Ectodermal cell (in vitro differentiated cells): ENCODE measurements around the gene KSR1.
A peak's percentile ranks its signal among the peaks of the same experiment; 100 is the strongest.

Experiments used
- H3K27ac ChIP-seq: 2 replicates; pipeline ENCODE4 v1.7.0; 2013; ENCODE audit warnings: mild to moderate bottlenecking, low read depth, low read length; ENCODE audit not compliant: insufficient read depth, poor library complexity, severe bottlenecking
- H3K27me3 ChIP-seq: 2 replicates; pipeline ENCODE4 v1.7.0; 2013; ENCODE audit warnings: mild to moderate bottlenecking, low read length; ENCODE audit not compliant: insufficient read depth, control insufficient read depth, poor library complexity, severe bottlenecking
- H3K36me3 ChIP-seq: one replicate; pipeline ENCODE4 v1.7.0; 2013; ENCODE audit warnings: low read length; ENCODE audit not compliant: control insufficient read depth, insufficient read depth
- H3K4me1 ChIP-seq: one replicate; pipeline ENCODE4 v1.7.0; 2013; ENCODE audit warnings: low read length; ENCODE audit not compliant: control insufficient read depth, insufficient read depth
- H3K4me3 ChIP-seq: 2 replicates; pipeline ENCODE4 v1.7.0; 2013; ENCODE audit warnings: low read depth, low read length, control low read depth; ENCODE audit not compliant: insufficient read depth
- H3K9me3 ChIP-seq: 2 replicates; pipeline ENCODE4 v1.7.0; 2013; ENCODE audit warnings: mild to moderate bottlenecking, low read length, moderate library complexity; ENCODE audit not compliant: control insufficient read depth
- WGBS, 2 experiments: methylation state at CpG; one replicate each; pipeline ENCODE4 v1.1.7; 2013; ENCODE audit warnings: missing lambda C conversion rate in 2 of 2; 5-methylcytosine and 5-hydroxymethylcytosine counted together

The KSR1 gene

DNA sequence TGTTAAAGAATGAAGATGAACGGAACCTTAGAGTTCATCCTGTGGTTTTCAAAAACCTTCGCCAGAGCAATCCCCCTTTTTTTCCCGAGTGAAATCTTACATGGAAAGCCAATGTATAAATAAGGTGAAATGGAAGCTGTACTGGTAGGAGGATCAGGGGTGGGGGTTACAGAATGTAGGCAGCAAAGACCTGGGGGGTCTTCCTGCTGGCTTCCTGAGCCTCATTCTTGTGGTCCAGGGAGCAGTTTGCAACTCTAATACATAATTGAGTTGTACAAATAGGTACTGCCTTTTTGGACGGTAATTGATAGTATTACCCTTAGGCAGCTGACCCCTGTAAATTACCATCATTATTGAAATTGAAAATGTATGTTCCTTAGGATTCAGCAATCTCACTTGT, 34.1 kb downstream of the KSR1 start:
- 88 to 93% methylated on average over 4 of the region's 4 CpGs for WGBS, 2 experiments
- no peaks in the 10 kb centered on the region for H3K9me3 ChIP-seq
- H3K4me3 ChIP-seq, result no peak overlapping the region
- H3K27me3 ChIP-seq, result no peaks in the 10 kb centered on the region
- no peak overlapping the region for H3K27ac ChIP-seq
- H3K36me3 ChIP-seq, result no peaks in the 10 kb centered on the region
- H3K4me1 ChIP-seq, result peaks cover 36% of the 10 kb centered on the region

DNA sequence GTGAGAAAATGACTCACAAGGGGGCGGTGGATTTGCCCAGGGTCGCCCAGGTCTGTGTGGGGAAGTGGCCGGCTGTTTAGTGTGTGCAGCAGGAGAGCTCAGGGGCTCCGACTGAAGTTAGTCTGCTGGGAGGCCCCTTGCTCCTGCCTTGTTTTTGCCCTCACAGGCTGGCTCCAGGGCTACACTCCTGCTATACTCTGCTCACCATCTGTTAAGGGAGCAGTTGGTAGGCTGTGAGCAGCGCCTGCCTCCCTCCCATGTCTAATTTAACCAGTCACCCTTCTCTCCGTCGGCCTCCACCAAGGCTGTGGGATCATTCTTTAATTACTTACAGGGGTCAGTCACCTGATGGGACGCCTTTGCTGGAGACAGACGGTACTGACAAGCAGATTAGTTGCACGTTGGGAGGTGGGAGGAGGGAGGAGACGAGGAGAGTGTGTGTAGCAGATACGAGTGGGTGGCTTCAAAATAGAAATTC, 35.5 kb downstream of the KSR1 start:
- Histone ChIP-seq H3K9me3 (no peaks in the 10 kb centered on the region), H3K4me3 (no peak overlapping the region), H3K4me1 (peaks cover 47% of the 10 kb centered on the region), H3K27ac (peak overlapping the region; percentile 9), H3K36me3 (no peaks in the 10 kb centered on the region), H3K27me3 (no peaks in the 10 kb centered on the region)
- 38 to 51% methylated on average over 12 of the region's 12 CpGs for WGBS, 2 experiments

DNA sequence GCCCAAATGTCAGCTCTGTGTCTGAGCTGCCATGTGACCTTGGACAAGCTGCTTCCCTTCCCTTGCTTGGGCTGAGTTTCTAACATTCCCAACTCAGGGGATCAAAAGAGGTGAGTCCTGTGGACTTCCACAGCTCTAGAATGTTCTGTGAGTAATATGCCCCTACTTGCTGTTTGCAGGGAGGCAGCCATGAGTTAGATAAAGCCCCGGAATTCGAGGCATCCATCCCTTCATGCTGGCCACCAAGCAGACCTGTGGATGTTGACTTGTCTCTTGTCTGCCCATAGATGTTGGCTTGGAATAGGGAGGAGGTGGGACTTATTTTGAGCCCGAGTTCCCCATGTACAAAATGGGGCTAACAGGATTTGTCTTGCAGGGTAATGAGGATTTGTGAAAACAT, 36.2 kb downstream of the KSR1 start:
- Histone ChIP-seq H3K27me3 (no peaks in the 10 kb centered on the region), H3K36me3 (no peaks in the 10 kb centered on the region), H3K27ac (no peak overlapping the region), H3K4me1 (peaks cover 55% of the 10 kb centered on the region), H3K4me3 (no peak overlapping the region), H3K9me3 (no peaks in the 10 kb centered on the region)
- WGBS, 2 experiments, result 87 to 93% methylated on average over 3 of the region's 3 CpGs

DNA sequence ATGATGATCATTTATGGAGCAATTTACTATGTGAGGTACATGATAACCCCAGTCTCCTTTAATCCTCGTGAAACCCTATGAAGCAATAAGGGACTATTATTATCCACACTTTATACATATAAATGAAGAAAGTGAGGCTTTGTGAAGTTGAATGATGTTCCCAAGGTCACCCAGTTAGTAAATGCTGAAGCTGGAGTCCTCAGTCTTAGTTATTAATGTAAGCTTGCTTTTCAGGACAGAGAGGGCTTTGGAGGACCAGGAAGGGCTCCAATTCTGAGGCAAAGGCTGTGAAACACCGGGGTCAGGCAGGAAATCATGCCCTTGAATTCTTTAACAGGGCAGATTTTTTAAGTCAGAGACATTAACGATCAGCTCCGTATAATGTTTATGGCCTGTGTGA, 36.8 kb downstream of the KSR1 start:
- H3K27ac ChIP-seq, result no peak overlapping the region
- 86 to 92% methylated on average over 3 of the region's 4 CpGs for WGBS, 2 experiments

DNA sequence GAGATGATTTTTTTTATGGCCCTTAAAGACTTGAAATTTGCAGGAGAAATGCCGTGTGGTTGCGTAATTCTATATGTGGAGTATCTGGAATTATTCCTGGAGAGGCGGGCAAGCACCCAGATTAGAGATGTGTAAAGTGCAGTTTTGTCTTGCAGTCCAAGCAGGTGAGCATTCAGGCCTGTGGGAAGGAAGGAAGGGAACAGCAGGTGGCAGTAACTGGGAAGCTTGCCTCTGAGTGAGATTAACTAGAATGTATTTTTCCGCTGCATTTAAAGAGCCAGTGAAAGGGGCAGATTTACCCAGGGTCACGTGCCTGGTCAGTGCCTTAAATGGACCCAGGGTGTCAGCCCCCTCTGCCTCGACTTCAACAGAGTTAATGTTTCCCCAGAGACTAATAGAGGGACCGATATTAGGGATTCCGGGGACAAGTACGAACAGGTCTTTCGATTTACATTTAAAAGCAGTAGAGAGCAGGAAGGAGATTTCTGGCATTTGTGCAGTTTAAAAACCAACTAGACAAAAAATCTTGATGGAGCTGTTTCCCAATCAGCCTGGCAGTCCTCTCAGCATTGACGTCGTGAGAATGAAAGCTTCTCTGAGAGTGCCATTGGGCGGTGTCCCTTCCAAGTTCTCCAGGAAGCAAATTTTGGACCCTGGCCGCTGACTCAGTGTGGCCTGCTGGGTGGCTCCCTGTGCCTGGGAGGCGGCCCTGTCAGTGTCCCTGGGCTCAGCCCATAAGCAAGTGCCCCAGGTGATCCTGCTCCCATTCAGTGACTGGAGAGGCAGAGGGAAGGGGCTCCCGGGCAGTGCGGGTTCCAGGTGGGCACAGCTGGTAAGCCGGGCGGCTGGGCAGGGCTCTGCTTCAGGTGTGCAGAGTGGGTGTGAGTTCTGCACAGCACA, 38.2 kb downstream of the KSR1 start:
- no peaks in the 10 kb centered on the region for H3K36me3 ChIP-seq
- no peaks in the 10 kb centered on the region for H3K9me3 ChIP-seq
- peaks cover 48% of the 10 kb centered on the region for H3K4me1 ChIP-seq
- WGBS, 2 experiments, result 66 to 69% methylated on average over 19 of the region's 19 CpGs
- H3K27ac ChIP-seq, result peak overlapping the region; percentile 10
- no peaks in the 10 kb centered on the region for H3K27me3 ChIP-seq
- H3K4me3 ChIP-seq, result no peak overlapping the region

More for the DNA sequence above, 36.8 kb downstream of the KSR1 start:
- Histone ChIP-seq H3K36me3 (no peaks in the 10 kb centered on the region), H3K27me3 (no peaks in the 10 kb centered on the region), H3K9me3 (no peaks in the 10 kb centered on the region), H3K4me1 (peaks cover 55% of the 10 kb centered on the region), H3K4me3 (no peak overlapping the region)

DNA sequence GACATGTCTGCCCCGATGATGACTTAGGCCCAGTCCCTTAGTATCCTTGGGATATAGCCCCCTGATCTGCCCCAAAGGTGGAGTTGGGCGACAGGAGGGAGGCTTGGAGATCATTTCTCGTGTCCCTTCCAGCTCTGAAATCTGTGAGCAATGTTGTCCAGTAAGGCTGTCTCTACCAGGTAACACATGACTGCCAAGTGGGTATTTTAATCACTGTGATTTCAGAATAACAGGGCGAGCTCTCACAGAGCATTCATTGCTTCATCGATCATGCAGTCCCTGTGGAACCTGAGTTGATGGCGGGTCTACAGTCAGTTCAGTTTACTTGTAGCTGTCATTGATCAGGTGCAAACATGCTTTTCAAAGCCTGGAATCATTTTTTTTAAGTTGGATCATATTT, 39.2 kb downstream of the KSR1 start:
- Histone ChIP-seq H3K4me3 (no peak overlapping the region), H3K4me1 (peaks cover 45% of the 10 kb centered on the region), H3K36me3 (no peaks in the 10 kb centered on the region), H3K9me3 (no peaks in the 10 kb centered on the region), H3K27me3 (no peaks in the 10 kb centered on the region), H3K27ac (no peak overlapping the region)
- WGBS, 2 experiments, result 91 to 94% methylated on average over 6 of the region's 6 CpGs

DNA sequence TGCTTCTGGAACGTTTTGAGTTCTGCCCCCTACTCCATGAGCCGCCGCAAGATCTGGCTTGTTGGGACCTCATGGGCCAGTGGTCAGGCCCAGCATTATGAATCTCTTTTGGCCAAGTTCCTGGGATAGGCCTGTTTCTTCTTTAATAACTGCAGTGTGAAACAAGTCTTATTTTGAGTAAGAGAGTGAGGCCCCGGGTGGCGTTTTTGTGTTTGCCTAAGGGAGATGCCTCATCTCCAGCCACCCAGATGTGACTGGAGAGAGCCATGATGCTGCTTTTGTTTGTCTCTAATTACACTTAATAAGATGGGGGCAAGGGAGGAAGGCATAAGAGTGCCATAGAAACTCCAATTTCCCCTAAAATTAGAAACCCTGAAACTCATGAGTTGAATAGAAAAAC, 39.8 kb downstream of the KSR1 start:
- Histone ChIP-seq H3K36me3 (no peaks in the 10 kb centered on the region), H3K4me1 (peaks cover 45% of the 10 kb centered on the region), H3K9me3 (peaks cover 3% of the 10 kb centered on the region), H3K27ac (no peak overlapping the region), H3K27me3 (no peaks in the 10 kb centered on the region), H3K4me3 (no peak overlapping the region)
- WGBS, 2 experiments, result 85 to 87% methylated on average over 5 of the region's 5 CpGs

DNA sequence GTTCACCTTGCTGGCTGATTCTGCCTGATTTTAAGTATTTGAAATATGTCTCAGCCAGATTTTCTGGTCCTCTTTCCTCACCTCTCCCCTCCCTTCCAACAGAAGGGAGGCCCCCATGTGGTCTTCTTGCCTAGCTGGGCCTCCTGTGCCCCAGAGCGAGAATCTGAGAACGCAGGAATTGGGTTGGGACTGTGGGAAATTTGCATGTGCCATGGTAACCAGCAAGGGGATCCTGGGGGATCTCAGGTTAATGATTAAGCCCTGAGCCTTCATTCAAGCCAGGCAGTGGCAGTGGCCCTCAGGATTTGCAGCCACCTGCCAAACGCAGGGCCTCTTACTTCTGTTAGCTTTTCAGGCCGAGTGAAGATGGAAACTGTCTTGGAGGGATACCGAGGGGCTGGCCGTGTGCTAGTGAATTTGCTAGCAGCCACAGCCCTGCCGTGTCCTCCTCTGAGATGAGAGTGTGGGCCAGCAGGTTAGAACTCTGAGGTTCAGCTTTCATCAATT, 40.2 kb downstream of the KSR1 start:
- Histone ChIP-seq H3K36me3 (no peaks in the 10 kb centered on the region), H3K27me3 (no peaks in the 10 kb centered on the region), H3K4me3 (no peak overlapping the region), H3K4me1 (peaks cover 41% of the 10 kb centered on the region), H3K27ac (no peak overlapping the region), H3K9me3 (peaks cover 4% of the 10 kb centered on the region)
- WGBS, 2 experiments, result 49 to 54% methylated on average over 7 of the region's 7 CpGs

DNA sequence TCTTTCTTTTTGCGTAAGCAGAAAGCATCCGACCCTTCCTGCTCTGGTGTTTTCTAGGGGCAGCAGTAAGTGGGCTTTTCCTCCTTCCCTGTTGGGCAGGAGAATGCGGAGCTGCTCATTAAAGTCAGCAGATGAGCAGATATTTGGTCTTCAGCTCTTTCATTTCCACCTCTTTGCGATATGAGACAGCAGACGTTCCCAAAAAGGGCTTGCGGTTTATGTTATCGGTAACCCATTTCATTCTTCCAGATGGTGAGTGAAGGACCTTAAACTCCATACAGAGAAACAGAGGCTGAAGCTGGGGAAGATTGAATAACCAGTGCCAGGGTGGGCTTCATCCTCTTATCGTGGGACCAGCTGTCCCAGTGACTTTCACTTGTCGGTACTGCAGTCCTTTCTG, 40.7 kb downstream of the KSR1 start:
- WGBS, 2 experiments, result 92 to 94% methylated on average over 9 of the region's 9 CpGs
- H3K4me3 ChIP-seq, result no peak overlapping the region
- no peaks in the 10 kb centered on the region for H3K36me3 ChIP-seq
- H3K27ac ChIP-seq, result no peak overlapping the region
- H3K9me3 ChIP-seq, result peaks cover 6% of the 10 kb centered on the region
- no peaks in the 10 kb centered on the region for H3K27me3 ChIP-seq
- peaks cover 36% of the 10 kb centered on the region for H3K4me1 ChIP-seq

DNA sequence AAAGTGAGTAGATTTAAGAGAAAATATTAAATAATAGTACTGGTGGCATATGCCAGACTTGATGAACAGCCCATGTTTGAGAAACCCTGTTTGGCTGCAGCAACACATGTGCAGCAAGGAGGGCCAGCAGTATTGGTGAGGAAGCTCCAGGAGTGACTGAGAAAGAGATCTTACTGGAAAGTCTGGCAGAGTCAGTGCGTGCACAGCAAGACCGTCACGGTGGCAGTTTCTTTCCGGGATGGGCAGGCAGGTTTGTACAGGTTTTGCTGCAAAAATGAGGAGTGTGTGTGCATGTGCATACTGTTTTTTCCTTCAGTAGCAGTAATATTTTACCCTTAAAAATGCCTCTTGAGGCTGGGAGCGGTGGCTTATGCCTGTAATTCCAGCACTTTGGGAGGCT, 41.4 kb downstream of the KSR1 start:
- Histone ChIP-seq H3K4me1 (peaks cover 32% of the 10 kb centered on the region), H3K27me3 (no peaks in the 10 kb centered on the region), H3K9me3 (peaks cover 6% of the 10 kb centered on the region), H3K4me3 (no peak overlapping the region), H3K36me3 (no peaks in the 10 kb centered on the region), H3K27ac (no peak overlapping the region)
- 93 to 95% methylated on average over 5 of the region's 5 CpGs for WGBS, 2 experiments
